ENCODE measurements around the gene MRPL24.

MRPL24 gene

DNA sequence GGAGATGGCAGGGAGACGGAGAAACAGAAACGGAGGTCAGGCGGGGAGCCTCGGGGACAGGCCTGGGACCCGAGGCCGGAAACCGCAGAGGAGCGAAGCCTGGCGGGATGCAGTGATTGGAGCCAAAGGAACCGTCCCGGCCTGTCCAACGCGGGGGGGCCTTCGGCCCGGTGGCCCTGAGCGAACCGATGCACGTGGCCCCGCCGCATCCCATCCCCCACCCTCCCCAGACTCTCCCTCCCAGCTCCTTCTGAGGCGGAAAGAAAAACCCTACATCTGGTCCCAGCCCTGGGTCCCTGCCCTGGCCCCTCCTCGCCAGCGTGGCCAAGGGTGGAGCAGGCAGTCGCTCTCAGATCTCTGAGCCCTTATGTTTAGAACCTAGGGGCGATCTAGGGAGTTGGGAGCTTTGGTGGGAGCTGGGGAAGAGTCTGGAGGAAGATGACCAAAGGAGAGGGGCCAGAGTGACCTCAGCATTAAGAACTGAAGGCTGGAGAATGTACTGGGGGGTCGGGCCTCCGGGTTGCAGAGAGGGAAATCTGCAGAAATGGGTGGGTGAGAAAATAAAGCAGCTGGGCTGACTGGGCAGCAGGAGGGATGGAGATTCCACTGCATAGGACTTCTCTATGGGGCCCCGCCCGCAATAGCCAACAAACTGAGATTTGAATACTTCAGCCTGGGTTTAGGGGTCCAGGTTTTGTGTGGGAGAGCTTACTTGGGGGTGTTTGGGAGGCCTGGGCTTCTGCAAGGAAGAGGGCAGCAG lies 34.1 kb downstream of the MRPL24 start:
- peaks cover 18% of the 10 kb centered on the region for H3K27me3 ChIP-seq (ENCODE audit: low read depth, low read length)
- H3K9ac ChIP-seq (ENCODE audit: low read length), result peak overlapping the region; percentile 65
- peaks cover 10% of the 10 kb centered on the region; the same call in 1 of the 2 replicates for H3K4me1 ChIP-seq (ENCODE audit: low read length)
- TF ChIP-seq, protein P1, sequence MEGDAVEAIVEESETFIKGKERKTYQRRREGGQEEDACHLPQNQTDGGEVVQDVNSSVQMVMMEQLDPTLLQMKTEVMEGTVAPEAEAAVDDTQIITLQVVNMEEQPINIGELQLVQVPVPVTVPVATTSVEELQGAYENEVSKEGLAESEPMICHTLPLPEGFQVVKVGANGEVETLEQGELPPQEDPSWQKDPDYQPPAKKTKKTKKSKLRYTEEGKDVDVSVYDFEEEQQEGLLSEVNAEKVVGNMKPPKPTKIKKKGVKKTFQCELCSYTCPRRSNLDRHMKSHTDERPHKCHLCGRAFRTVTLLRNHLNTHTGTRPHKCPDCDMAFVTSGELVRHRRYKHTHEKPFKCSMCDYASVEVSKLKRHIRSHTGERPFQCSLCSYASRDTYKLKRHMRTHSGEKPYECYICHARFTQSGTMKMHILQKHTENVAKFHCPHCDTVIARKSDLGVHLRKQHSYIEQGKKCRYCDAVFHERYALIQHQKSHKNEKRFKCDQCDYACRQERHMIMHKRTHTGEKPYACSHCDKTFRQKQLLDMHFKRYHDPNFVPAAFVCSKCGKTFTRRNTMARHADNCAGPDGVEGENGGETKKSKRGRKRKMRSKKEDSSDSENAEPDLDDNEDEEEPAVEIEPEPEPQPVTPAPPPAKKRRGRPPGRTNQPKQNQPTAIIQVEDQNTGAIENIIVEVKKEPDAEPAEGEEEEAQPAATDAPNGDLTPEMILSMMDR (IDR thresholded peaks at IDR 0.05; ENCODE audit: low read depth, low read length), result no peak
- no peak for TF ChIP-seq EZH2phosphoT487 (IDR thresholded peaks at IDR 0.05; ENCODE audit: low read depth)
- H3K27ac ChIP-seq (ENCODE audit: low read length), result no peak overlapping the region
- peak overlapping the region; percentile 97 for H3K4me2 ChIP-seq (ENCODE audit: low read length)
- H4K20me1 ChIP-seq (ENCODE audit: insufficient read depth, low read length), result no peaks in the 10 kb centered on the region
- peak overlapping the region; percentile 83 for H3K4me3 ChIP-seq (ENCODE audit: low read length)
- H3K9me3 ChIP-seq (ENCODE audit: insufficient read depth, low read length), result no peaks in the 10 kb centered on the region
- H3K36me3 ChIP-seq (replicated peaks; ENCODE audit: low read depth, low read length), result no peaks in the 10 kb centered on the region
- H2AFZ ChIP-seq (ENCODE audit: low read depth, low read length), result peak overlapping the region; percentile 95
- no peaks in the 10 kb centered on the region for H3K79me2 ChIP-seq (ENCODE audit: low read length)

DNA sequence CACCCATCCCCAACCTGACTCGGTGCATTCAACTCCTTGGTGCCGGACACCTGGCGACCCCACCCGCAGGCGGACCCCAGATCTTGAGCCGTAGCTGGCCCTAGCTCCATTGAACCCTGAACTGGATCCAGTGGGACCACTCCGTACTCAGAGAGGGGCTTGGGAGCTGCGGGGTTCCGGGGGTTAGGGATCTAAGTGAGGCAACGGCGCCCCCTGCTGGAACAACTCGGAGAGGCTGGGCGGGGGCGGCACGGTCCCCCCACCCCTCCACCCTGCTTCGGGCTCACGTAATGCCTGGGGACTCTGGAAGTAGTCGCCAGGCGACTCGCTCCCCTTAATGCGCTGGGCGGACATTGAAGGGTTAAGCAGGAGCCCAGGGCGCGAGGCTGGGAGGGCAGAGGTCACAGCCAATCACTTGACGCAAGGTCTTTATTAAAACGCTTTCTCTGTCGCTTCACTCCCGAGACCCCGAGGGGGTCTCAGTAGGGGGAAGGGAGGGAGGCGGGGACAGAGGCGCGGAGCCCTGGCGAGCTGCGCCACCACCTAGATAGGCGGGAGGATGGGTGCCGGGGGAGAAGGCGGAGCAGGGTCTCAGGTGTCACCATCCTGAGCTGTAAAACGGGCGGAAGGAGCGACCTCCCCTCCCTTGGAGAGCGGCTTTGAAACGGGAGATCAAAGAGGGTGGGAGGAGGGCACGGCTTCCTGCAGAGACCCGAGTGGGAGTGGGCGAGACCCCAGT lies 34.8 kb downstream of the MRPL24 start:
- Histone ChIP-seq H3K4me2 (ENCODE audit: low read length) (peak overlapping the region; percentile 97), H3K9me3 (ENCODE audit: insufficient read depth, low read length) (no peaks in the 10 kb centered on the region), H3K27ac (ENCODE audit: low read length) (no peak overlapping the region), H3K79me2 (ENCODE audit: low read length) (no peaks in the 10 kb centered on the region), H4K20me1 (ENCODE audit: insufficient read depth, low read length) (no peaks in the 10 kb centered on the region), H3K9ac (ENCODE audit: low read length) (peak overlapping the region; percentile 65), H3K4me3 (ENCODE audit: low read length) (peak overlapping the region; percentile 83), H2AFZ (ENCODE audit: low read depth, low read length) (peak overlapping the region; percentile 95), H3K4me1 (ENCODE audit: low read length) (peaks cover 10% of the 10 kb centered on the region; the same call in 1 of the 2 replicates), H3K27me3 (ENCODE audit: low read depth, low read length) (peaks cover 21% of the 10 kb centered on the region), H3K36me3 (replicated peaks; ENCODE audit: low read depth, low read length) (no peaks in the 10 kb centered on the region)
- TF ChIP-seq EZH2phosphoT487 (IDR thresholded peaks at IDR 0.05; ENCODE audit: low read depth), result no peak
- TF ChIP-seq, protein P1 (IDR thresholded peaks at IDR 0.05; ENCODE audit: low read depth, low read length), result peak; percentile 99

DNA sequence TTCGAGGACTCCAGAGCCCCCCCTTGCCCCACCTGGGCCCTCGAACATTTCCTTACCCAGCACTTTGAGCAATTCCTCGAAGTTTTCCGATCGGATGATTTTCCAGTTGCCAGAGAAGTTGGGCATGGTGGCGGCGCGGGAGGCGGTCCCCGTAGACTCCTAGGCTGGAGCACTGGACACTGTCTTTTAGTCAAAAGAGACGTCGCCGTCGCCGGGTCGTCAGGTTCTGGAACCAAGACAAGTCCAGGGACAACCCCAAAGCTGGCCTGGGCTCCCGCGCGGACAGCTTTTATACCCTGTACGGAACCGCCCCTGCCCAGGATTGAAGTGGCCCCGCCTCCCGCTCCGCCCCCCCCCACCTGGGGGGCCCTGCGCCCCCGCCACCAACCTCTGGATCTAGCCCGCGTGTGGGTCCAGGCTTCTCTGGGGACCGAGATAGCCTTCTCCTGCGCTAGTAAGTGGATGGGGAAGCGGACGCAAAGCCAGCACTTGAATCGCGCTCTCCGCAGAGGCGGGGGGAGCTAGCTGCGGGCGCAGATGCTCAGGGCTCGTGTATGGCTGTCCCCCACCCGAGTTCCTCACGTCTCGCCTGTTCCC lies 35.5 kb downstream of the MRPL24 start, which contains the start of gene CRABP2:
CRABP2 (minus strand) TSS at position 263 of the 597 bp plus-strand sequence; CDS start at position 126, 137 bp downstream.
- H2AFZ ChIP-seq (ENCODE audit: low read depth, low read length), result peak within 1 kb of the TSS; percentile 95
- no peak for TF ChIP-seq EZH2phosphoT487 (IDR thresholded peaks at IDR 0.05; ENCODE audit: low read depth)
- TF ChIP-seq, protein P1 (IDR thresholded peaks at IDR 0.05; ENCODE audit: low read depth, low read length), result no peak
- peaks cover 10% of the 10 kb centered on the region; the same call in 1 of the 2 replicates for H3K4me1 ChIP-seq (ENCODE audit: low read length)
- peaks cover 21% of the 10 kb centered on the region for H3K27me3 ChIP-seq (ENCODE audit: low read depth, low read length)
- peak within 1 kb of the TSS; percentile 65 for H3K9ac ChIP-seq (ENCODE audit: low read length)
- H3K9me3 ChIP-seq (ENCODE audit: insufficient read depth, low read length), result no peaks in the 10 kb centered on the region
- H3K79me2 ChIP-seq (ENCODE audit: low read length), result no peaks in the 10 kb centered on the region
- H3K27ac ChIP-seq (ENCODE audit: low read length), result no peak within 1 kb of the TSS
- peak within 1 kb of the TSS; percentile 83 for H3K4me3 ChIP-seq (ENCODE audit: low read length)
- peak within 1 kb of the TSS; percentile 97 for H3K4me2 ChIP-seq (ENCODE audit: low read length)
- H3K36me3 ChIP-seq (replicated peaks; ENCODE audit: low read depth, low read length), result no peaks in the 10 kb centered on the region
- H4K20me1 ChIP-seq (ENCODE audit: insufficient read depth, low read length), result no peaks in the 10 kb centered on the region

DNA sequence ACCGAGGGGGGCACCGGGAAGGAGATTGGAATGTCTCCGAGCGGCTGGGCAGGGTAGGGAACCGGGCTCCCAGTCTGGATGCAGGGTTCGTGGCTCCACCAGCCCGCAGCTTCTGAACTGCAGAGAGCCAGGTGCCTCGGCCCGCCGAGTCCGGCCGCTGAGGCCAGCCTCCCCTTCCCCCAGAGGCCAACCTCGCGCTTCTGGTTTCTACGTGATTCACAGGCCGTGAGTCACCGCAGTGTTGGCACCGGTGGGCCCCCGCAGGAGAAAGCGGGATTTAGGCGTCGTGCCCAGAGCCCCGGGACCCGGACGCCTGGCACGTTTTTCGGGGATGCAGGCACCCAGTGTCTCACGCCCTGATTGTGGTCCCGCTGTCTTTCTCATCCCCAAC lies 36.0 kb downstream of the MRPL24 start:
- H3K27ac ChIP-seq (ENCODE audit: low read length), result no peak overlapping the region
- H3K9ac ChIP-seq (ENCODE audit: low read length), result no peak overlapping the region
- H3K36me3 ChIP-seq (replicated peaks; ENCODE audit: low read depth, low read length), result no peaks in the 10 kb centered on the region
- H4K20me1 ChIP-seq (ENCODE audit: insufficient read depth, low read length), result no peaks in the 10 kb centered on the region
- H3K79me2 ChIP-seq (ENCODE audit: low read length), result no peaks in the 10 kb centered on the region
- no peak overlapping the region for H3K4me3 ChIP-seq (ENCODE audit: low read length)
- peaks cover 21% of the 10 kb centered on the region for H3K27me3 ChIP-seq (ENCODE audit: low read depth, low read length)
- no peak for TF ChIP-seq EZH2phosphoT487 (IDR thresholded peaks at IDR 0.05; ENCODE audit: low read depth)
- TF ChIP-seq, protein P1 (IDR thresholded peaks at IDR 0.05; ENCODE audit: low read depth, low read length), result no peak
- no peaks in the 10 kb centered on the region for H3K9me3 ChIP-seq (ENCODE audit: insufficient read depth, low read length)
- no peak overlapping the region for H2AFZ ChIP-seq (ENCODE audit: low read depth, low read length)
- peaks cover 10% of the 10 kb centered on the region; the same call in 1 of the 2 replicates for H3K4me1 ChIP-seq (ENCODE audit: low read length)
- H3K4me2 ChIP-seq (ENCODE audit: low read length), result no peak overlapping the region
